Left lung (tissue), 10 donors: Measurements from ENCODE around the gene TBC1D21. TPM values are rescaled to one million over a fixed set of nuclear protein-coding genes. Genes with fewer than 3 reads are reported as not detected.

Experiments
- ATAC-seq: fragments of 200-7000 bp; cut with Tn5 transposase; one replicate; pipeline ENCODE4 v1.9.1; 2020; ENCODE audit warnings: moderate library complexity
- DNase-seq, 4 donors: peaks; one replicate each; pipeline ENCODE4 v3.0.0-alpha.2; 2013 to 2020
- H3K27ac ChIP-seq, 2 donors: fragments of 200-600 bp; sonication (generic) in 1 of 2; one replicate each; pipeline versions ENCODE4 v1.5.0 to v1.8.0; 2020 to 2021
- H3K27me3 ChIP-seq, 2 donors: fragments of 200-600 bp; sonication (generic) in 1 of 2; one replicate each; pipeline versions ENCODE4 v1.5.0 to v1.8.0; 2020 to 2021
- H3K36me3 ChIP-seq, 2 donors: fragments of 200-600 bp; sonication (generic) in 1 of 2; one replicate each; pipeline versions ENCODE4 v1.5.0 to v1.8.0; 2020 to 2021
- H3K4me1 ChIP-seq, 2 donors: fragments of 200-600 bp; one replicate each; pipeline ENCODE4 v1.8.0; 2021
- H3K4me3 ChIP-seq, 2 donors: fragments of 200-600 bp; sonication (generic) in 1 of 2; one replicate each; pipeline versions ENCODE4 v1.5.0 to v1.8.0; 2020 to 2021; ENCODE audit warnings: mild to moderate bottlenecking in 1 of 2
- H3K9me3 ChIP-seq, 2 donors: fragments of 200-600 bp; sonication (generic) in 1 of 2; one replicate each; pipeline versions ENCODE4 v1.5.0 to v1.8.0; 2020 to 2021
- intact Hi-C, 2 donors: fragments of 100-400 bp; cut with DNase I; formaldehyde crosslinking; loops; one replicate each; pipeline versions ENCODE4 v1.11.2 to v1.14.2; 2022
- polyA plus RNA-seq, 6 donors: library from polyadenylated mRNA; unstranded; fragments of 120-200 nt; gene quantifications; one replicate each; pipeline ENCODE4 v1.2.1, GENCODE V29; 2013; ENCODE audit not compliant: insufficient read length in 6 of 6
- total RNA-seq, 2 donors: library from RNA; stranded (reverse); fragmentation: NEBNext Ultra II Directional; extraction: Animal tissue kit (Norgen Biotek cat#: 25700); gene quantifications; one replicate each; pipeline ENCODE4 v1.2.1, GENCODE V29; 2021
- TF ChIP-seq, protein P1 (sequence below), 2 donors: fragments of 200-600 bp; sonication (generic) in 1 of 2; IDR thresholded peaks; one replicate each; pipeline versions ENCODE4 v1.5.0 to v1.8.0; 2021; ENCODE audit warnings: antibody characterized with exemption in 2 of 2
- donor health status: DM: no; HTN: yes; CAD: no.
- donor health status: DM: no; HTN: no; CAD: no.

TBC1D21 gene
- total and polyA plus RNA-seq, 8 donors: not detected

DNA sequence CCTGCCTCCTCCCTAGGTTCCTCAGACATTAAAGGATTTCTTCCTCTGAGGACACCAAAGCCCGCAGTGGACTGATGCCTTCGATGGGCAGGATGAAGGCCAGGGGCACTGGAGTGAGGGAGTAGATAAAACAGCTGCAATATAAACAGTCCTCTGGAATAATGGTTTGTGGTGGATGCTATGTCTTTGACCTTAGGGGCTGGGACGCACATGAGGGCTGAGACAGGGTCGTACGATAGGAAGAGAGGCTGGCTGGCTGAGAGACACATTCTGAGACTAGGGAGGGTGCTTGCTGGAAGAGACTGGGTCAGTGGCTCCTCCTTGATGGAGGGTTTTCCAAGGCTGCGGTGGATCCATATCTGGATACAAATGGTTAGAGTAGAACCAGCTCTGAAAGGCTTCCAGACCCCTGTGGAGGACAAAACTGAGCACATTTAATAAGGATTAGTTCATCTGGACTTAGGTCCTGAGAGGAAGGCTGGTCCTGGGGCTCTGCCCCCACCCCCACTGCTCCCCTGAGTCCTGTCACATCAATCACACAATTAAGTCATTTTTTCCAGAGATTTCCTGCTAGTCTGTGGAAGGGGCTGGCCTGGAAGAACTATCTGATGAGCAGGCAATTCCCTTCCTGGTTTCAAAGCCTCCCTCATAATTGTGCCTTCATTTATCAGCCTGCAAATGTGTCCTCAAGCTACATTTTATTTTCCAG is 15.8 kb downstream of the TBC1D21 start:
- no peak for DNase-seq
- H3K27ac ChIP-seq: no peak overlapping the region

DNA sequence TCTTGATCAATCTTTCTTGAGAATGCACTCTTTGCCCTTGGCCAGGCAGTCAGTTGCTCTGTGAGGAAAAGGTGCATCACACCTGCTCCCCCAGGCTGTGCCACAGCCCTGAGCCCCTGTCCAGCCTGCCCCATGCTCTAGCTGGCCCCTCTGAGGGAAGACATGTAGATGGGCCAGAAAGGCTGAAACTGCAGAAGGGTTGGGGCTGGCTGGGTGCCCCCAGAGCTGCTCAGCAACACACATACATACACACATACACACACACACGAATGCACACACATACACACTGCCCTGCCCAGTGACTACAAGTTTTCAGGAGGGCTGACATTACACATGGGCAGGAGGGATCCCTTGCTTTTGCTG is 16.4 kb downstream of the TBC1D21 start:
- TF ChIP-seq, protein P1, sequence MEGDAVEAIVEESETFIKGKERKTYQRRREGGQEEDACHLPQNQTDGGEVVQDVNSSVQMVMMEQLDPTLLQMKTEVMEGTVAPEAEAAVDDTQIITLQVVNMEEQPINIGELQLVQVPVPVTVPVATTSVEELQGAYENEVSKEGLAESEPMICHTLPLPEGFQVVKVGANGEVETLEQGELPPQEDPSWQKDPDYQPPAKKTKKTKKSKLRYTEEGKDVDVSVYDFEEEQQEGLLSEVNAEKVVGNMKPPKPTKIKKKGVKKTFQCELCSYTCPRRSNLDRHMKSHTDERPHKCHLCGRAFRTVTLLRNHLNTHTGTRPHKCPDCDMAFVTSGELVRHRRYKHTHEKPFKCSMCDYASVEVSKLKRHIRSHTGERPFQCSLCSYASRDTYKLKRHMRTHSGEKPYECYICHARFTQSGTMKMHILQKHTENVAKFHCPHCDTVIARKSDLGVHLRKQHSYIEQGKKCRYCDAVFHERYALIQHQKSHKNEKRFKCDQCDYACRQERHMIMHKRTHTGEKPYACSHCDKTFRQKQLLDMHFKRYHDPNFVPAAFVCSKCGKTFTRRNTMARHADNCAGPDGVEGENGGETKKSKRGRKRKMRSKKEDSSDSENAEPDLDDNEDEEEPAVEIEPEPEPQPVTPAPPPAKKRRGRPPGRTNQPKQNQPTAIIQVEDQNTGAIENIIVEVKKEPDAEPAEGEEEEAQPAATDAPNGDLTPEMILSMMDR (IDR thresholded peaks at IDR 0.05): no peak
- H3K4me3 ChIP-seq: no peak overlapping the region
- H3K4me1 ChIP-seq: no peaks in the 10 kb centered on the region
- no peak overlapping the region for H3K27ac ChIP-seq
- ATAC-seq (no peak), DNase-seq (no peak)
- H3K36me3 ChIP-seq: no peaks in the 10 kb centered on the region
- peaks cover 0 to 3% of the 10 kb centered on the region in 2 donors for H3K9me3 ChIP-seq
- intact Hi-C loops: no loop called here
- peaks cover 0 to 17% of the 10 kb centered on the region in 2 donors for H3K27me3 ChIP-seq

More for the DNA sequence above, 15.8 kb downstream of the TBC1D21 start:
- no peak for ATAC-seq
- H3K27me3 ChIP-seq: peaks cover 0 to 12% of the 10 kb centered on the region in 2 donors
- no peaks in the 10 kb centered on the region for H3K36me3 ChIP-seq
- no peaks in the 10 kb centered on the region for H3K4me1 ChIP-seq
- intact Hi-C loops: no loop called here
- TF ChIP-seq, protein P1 (IDR thresholded peaks at IDR 0.05): no peak
- H3K9me3 ChIP-seq: peaks cover 0 to 3% of the 10 kb centered on the region in 2 donors
- no peak overlapping the region for H3K4me3 ChIP-seq

DNA sequence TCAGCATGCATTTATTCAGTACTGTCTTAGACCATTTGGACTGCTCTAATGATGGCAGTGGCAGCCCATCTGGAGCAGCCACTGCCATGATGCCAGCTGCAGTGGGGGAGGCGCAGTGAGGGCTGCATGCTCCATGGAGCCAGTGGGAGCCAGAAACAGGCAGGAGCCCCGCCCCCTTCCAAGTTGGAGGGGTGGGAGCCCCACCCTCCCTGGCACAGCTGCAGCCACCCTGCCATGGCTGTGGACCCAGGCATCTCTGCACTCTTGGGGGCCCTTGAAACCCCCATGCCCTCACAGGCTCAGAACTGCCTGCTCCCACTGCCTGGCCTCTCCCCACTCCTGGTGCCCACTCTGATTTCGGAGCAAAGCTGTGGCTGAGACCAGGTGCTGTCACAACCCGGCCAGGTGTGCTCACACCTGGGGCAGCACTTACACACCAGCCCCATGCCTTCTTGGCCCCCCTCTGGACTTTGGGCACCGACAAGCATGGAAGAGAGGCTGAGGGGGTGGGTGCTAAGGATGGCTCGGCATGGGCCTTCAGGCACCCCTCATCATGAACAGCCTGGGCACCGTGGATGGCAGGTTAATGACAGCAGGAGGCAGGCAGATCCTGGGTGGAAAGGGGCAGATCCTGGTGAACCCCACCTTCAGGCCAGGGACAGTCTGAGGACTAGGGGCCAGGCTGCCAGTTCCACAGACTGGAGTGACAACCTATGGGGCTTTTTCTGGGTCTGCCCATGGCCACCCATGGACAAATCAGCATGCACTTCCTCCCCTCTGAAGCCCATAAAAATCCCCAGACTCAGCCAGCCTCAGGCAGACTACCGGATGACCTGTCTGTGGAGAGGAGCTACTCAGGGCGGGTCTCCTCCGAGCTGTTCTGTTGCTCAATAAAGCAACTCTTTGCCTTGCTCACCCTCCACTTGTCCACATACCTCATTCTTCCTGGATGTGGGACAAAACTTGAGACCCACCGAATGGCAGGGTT is 18.3 kb downstream of the TBC1D21 start:
- H3K4me3 ChIP-seq: no peak overlapping the region
- TF ChIP-seq, protein P1 (IDR thresholded peaks at IDR 0.05): no peak
- intact Hi-C loops: no loop called here

DNA sequence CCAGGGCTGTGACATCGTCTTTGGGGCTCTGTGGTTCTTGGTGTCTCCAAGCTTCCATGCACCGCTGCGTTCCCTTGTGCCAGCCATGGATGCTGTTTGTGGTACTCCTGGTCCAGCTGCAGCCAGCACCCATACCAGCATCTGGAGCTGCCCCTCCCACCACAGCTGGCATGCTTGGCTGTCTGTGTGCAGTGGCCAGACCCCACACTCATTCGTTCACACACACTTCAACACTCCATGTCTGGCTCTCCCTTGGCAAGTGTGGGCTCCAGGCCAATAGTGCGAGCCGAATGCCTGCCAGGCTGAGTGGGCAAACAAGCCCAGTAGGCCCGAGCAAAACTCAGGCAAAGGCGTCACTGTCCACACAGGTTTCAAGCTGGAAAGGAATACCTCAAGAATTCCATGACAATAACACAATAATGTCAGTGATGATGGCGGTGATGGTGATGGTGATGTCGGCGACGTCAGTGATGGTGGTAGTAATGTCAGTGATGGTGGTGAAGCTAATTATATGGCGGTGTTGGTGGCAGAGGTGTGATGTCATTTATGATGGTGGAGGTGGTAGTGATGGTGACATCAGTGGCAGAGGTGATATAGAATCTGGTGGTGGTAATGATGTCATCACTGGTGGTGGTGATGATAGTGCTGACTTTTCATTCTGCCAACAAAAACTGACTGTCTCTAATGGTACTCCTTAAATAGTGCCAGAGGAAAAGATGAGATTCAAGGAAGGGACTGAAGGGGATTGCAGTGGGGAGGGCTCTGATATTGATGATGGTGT is 19.3 kb downstream of the TBC1D21 start:
- no peak for DNase-seq
- intact Hi-C loops: no loop called here

More for the DNA sequence above, 18.3 kb downstream of the TBC1D21 start:
- no peak for DNase-seq
- H3K4me1 ChIP-seq: no peaks in the 10 kb centered on the region
- H3K9me3 ChIP-seq: peaks cover 0 to 3% of the 10 kb centered on the region in 2 donors
- no peak for ATAC-seq
- H3K27me3 ChIP-seq: peaks cover 0 to 25% of the 10 kb centered on the region in 2 donors
- H3K36me3 ChIP-seq: no peaks in the 10 kb centered on the region
- H3K27ac ChIP-seq: no peak overlapping the region

More for the DNA sequence above, 19.3 kb downstream of the TBC1D21 start:
- TF ChIP-seq, protein P1 (IDR thresholded peaks at IDR 0.05): no peak
- Histone ChIP-seq H3K4me3 (no peak overlapping the region), H3K27me3 (peaks cover 0 to 25% of the 10 kb centered on the region in 2 donors), H3K9me3 (peaks cover 0 to 3% of the 10 kb centered on the region in 2 donors), H3K36me3 (no peaks in the 10 kb centered on the region), H3K4me1 (no peaks in the 10 kb centered on the region), H3K27ac (no peak overlapping the region)
- ATAC-seq: no peak
